Suppressor macrophage (primary cell): ENCODE data around the gene FBXW5.

ENCODE experiments used
- DNase-seq, 4 experiments: peaks; one replicate each; pipeline ENCODE4 v3.0.0-alpha.2; 2020 to 2022

Gene FBXW5

GRCh38 chr9:136960938-136961275, 16.4 kb upstream of the FBXW5 start:
- DNase-seq: no peak

GRCh38 chr9:136960212-136960937, 15.8 kb upstream of the FBXW5 start:
- no peak for DNase-seq

- no peak for DNase-seq
Measured at GRCh38 chr9:136958898-136959850, 14.6 kb upstream of the FBXW5 start.

GRCh38 chr9:136958473-136958872, 13.9 kb upstream of the FBXW5 start:
- DNase-seq: no peak

GRCh38 chr9:136957901-136958300, 13.4 kb upstream of the FBXW5 start:
- DNase-seq: no peak

- DNase-seq: no peak
Measured at GRCh38 chr9:136957461-136957860, 12.9 kb upstream of the FBXW5 start.

- DNase-seq: no peak
Measured at GRCh38 chr9:136956604-136957003, 12.1 kb upstream of the FBXW5 start.

- no peak for DNase-seq
Measured at GRCh38 chr9:136955943-136956335, 11.4 kb upstream of the FBXW5 start.

- no peak for DNase-seq
Measured at GRCh38 chr9:136955202-136955942, 10.8 kb upstream of the FBXW5 start.

- DNase-seq: no peak
Measured at GRCh38 chr9:136954270-136955083, 9.9 kb upstream of the FBXW5 start.

- DNase-seq: no peak
Measured at GRCh38 chr9:136953771-136954269, 9.3 kb upstream of the FBXW5 start.

GRCh38 chr9:136952876-136953770, 8.6 kb upstream of the FBXW5 start:
- DNase-seq: no peak

- DNase-seq: no peak
Measured at GRCh38 chr9:136952321-136952850, 7.8 kb upstream of the FBXW5 start.

- no peak for DNase-seq
Measured at GRCh38 chr9:136951541-136952320, 7.2 kb upstream of the FBXW5 start, which contains the start of gene LCN12. LCN12 (plus strand) TSS chr9:136952273; CDS start chr9:136952328, 55 bp downstream.

- no peak for DNase-seq
Measured at GRCh38 chr9:136950656-136951276, 6.2 kb upstream of the FBXW5 start.

- peak; percentile 89 to 95 (median 92) for DNase-seq
Measured at GRCh38 chr9:136949817-136950655, 5.5 kb upstream of the FBXW5 start.

- DNase-seq: no peak
Measured at GRCh38 chr9:136949239-136949816, 4.8 kb upstream of the FBXW5 start.
